Measurements from ENCODE around the gene TLR2.
"Not testable (repeated sequence)": the region's sequence is repeated elsewhere in the genome, so short reads cannot be mapped to it uniquely, and the experiment has no call there.

The TLR2 gene

DNA sequence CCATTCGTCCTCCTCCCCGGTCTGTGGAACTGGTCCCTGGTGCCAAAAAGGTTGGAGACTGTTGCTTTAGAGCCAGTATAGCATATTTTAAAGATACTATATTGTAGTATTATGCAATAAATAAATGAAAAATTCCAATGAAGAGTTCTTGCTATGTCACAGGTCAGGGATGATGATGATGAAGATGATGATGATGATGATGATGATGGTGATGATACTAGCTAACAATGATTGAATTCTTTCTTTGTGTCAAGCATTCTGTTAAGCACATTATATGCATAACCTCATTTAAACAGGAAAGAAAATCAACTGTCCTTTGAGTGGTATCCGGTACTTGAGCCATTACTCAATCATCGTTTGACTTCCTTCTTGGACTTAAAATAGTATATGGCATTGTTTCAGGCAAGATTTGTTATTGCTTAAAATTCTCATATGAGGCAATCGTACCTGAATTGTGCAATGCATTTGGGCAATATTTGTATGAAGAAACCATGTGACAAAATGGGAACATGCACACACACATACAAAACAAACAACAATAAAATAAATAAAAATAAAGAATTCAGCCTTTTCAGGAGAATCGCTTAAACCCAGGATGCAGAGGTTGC, 22.8 kb upstream of the TLR2 start:
- no peak for FAIRE-seq

- FAIRE-seq = no peak
These were observed 22.2 kb upstream of the TLR2 start for GRCh38 chr4:153661908-153662307.

DNA sequence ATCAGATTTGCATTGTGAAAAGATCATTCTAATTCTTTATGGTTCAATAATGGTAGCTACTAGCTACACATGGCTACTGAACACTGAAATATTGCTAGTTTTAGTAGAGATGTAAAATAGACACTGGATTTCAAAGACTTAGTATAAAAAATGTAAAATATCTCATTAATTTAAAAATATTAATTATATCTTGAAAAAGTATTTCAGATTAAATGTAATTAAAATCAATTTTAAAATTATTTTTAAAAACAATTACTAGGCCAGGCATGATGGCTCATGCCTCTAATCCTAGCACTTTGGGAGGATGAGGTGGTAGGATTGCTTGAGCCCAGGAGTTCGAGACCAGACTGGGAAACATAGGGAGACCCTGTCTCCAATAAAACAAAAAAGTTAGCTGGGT, 20.4 kb upstream of the TLR2 start:
- no peak for FAIRE-seq

GRCh38 chr4:153666505-153666904, 17.6 kb upstream of the TLR2 start:
- FAIRE-seq = not testable (repeated sequence)

DNA sequence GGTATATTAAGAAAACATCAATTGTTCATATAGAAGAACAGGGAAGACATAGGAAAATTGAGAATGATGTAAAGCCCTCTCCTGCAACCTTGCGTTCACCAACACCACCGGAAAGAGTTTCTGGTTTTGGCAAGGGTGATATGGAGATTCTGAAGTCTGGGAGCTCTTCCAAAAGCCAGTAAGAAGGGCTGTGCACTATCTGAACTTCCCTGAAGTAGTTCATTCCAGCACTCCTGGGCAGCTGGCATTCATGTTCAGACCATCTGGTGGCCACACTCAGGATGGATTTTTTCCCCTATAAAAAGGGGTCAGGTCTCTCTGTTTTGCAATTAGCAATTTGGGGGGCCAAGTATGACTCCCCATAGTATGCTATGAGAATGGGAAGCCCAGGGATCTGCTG, 15.4 kb upstream of the TLR2 start:
- no peak for FAIRE-seq

DNA sequence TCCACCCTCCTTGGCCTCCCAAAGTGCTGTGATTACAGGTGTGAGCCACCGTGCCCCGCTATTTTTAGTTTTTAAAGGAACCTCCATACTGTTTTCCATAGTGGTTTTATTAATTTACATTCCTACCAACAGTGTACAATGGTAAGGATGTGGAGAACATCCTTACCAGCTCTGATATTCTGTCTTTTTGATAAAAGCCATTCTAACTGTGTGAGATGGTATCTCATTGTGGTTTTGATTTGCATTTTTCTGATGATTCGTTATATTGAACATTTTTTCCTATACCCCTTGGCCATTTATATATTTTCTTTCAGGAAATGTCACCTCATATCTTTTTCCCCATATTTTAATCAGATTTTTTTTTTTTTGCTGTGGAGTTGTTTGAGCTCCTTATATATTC, 14.2 kb upstream of the TLR2 start:
- no peak for FAIRE-seq

DNA sequence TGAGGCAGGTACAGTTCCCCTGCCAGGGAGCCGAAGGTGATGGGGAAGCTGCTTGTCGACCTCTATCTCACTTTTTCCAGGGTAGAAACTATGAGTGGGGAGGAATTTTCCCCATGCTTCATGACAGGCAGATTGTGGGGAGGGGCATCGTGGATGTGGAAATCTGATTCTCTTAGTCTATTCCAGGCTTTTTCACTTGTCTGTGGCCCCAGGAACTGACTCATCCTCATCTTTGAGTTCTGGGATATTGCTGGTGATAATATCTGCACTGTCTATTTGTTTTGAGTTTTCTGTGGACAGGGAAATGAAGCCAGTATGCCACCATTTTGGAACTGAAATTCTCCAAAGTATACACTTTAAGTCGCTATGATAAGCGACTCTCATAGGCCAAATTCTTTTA, 7.6 kb upstream of the TLR2 start:
- FAIRE-seq = no peak

DNA sequence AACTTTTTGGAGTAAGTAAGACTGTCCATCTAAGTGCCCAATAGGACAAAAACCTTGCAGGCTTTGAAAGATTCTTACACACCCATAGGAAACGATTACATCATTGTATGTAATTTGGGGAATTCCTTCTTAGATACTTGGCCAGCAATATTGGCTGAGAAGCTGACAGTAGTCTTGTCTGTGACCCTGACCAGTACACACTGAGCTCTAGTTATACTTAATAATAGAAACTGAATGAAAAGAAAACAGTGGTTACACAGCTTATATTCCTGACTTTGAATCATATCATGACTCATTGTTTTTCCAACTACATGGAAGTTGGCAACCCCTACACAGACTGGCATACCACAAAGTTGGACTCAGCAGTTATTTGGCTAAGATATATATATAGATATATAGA, 7.1 kb upstream of the TLR2 start:
- FAIRE-seq = no peak

- no peak for FAIRE-seq
These were observed 4.6 kb upstream of the TLR2 start for GRCh38 chr4:153679486-153679885.

- no peak for FAIRE-seq
These were observed 308 bp upstream of the TLR2 start for GRCh38 chr4:153683763-153684181.

- no peak for FAIRE-seq
These were observed 891 bp downstream of the TLR2 start for GRCh38 chr4:153684971-153685371.

DNA sequence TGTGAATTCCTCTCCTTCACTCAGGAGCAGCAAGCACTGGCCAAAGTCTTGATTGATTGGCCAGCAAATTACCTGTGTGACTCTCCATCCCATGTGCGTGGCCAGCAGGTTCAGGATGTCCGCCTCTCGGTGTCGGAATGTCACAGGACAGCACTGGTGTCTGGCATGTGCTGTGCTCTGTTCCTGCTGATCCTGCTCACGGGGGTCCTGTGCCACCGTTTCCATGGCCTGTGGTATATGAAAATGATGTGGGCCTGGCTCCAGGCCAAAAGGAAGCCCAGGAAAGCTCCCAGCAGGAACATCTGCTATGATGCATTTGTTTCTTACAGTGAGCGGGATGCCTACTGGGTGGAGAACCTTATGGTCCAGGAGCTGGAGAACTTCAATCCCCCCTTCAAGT, 20.4 kb downstream of the TLR2 start:
- FAIRE-seq = no peak

- FAIRE-seq = no peak
These were observed 21.8 kb downstream of the TLR2 start for GRCh38 chr4:153705743-153706468.

DNA sequence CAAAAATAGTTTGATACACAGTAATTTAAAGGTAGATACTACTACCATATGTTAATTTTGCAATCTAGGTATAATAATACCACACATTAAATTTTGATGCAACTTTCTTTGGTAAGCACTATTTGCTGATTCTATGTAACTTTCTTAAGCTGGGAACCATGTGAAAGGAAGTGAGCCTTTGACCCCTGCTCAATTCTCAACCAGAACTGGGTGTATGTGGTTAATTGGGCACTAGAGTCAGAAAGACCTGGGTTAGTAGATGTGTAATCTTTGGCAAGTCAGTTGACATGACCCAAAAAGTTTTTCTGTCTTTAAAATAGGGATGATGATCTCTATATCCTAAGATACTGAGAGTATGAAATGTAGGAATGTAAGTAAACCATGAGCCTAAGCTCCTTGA, 22.4 kb downstream of the TLR2 start:
- no peak for FAIRE-seq

DNA sequence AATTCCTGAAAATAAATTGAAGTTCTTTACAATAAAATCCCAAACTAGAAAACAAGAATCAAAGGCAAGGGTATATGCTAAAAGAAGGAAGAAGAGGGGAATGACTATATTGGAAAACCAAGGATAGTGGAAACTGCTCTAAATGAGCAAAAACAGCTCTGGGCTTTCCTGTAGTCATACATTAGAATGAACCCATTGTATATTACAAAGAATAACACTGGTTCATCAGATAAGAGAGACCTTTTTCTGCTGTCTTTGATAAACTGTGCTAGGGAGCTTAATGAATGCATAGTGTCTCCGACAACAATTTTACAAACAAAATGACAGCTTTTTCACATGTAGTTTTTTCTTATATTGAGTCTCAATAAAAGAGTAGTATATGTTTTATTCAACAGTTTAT, 26.6 kb downstream of the TLR2 start:
- FAIRE-seq = no peak

DNA sequence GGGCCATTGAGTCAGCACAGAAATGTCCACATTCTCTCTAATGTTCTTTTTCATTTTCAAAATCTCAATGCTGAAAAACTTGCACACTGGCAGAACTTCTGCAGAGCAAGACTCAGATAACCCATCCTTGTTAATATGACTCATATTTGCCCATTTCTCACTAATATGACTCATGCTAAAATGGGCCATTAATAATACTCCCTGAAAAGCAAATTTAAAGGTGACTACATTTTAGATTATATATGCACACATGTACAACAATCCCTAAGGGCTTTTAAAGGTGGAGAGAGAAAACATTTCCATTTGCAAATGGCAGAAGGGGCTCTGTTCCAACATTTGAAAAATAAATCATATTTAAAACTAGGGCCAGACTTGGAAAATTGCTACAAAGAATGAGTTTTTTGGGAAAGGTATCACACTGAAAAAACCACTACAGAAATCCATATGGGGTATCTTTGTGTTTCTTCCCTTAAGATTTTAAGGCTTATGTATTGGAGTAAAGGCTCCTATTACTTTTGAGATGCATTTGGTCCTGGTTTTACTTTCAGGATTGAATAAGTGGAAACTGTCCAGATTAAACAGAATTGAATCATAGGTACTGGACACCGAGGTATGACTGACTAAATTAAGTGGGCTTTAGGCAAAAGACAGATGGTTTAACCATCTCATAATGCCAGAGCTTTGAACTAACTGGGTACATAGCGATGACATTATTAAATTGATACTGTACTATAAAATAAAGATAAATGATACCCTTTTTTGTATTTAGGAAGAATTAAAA, 30.0 kb downstream of the TLR2 start:
- FAIRE-seq = no peak

- FAIRE-seq = no peak
These were observed 38.0 kb downstream of the TLR2 start for GRCh38 chr4:153722036-153722435.

DNA sequence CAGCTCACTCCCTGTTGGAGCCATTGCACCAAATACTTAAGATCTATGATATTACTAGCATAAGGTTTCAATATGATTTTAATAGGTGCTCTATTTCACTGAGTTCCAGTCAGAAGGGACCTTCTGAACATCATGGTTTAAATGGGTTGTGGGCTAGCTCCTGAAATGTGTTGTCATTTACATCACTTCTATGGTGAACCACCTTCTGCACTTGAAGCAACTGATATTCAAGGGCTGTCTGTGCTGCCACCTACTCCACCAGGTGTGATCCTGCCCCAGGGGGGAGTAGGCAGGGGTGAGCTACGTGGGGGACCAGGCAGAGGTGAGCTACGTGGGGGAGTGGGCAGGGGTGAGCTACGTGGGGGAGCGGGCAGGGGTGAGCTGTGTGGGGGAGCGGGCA, 40.5 kb downstream of the TLR2 start:
- FAIRE-seq = no peak

- FAIRE-seq = no peak
These were observed 41.2 kb downstream of the TLR2 start for GRCh38 chr4:153725136-153725830.

DNA sequence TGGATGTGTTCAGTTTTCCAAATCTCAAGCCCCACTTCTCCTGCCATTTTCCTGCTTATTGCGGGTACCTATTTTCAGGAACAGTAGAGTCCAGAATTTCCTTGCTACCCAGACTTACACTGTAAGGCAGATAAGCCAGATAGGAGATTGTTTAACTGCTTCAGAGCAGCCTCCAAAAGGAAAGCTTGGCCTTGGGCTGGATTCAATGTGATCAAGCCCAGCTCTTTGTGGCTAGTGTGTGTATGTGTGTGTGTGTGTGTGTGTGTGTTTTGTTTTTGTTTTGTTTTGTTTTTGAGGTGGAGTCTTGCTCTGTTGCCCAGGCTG, 41.7 kb downstream of the TLR2 start:
- FAIRE-seq = no peak

DNA sequence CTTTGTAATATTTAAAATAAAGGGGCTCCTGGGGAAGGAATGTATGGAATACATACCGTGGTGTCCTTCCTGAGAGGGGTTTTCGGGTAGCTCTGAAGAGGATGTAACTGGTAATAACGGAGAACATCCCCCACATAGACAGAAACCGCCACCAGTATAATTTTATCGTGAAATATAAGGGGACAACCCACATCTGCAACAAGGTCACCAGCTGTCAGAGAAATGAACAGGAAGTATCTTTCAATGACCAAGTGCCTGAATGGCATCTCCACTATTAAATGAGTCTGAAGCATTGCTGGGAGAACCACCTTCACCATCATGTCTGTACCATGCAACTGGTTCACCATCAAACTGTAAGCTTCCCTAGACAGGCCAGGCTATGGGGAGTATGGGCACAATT, 44.1 kb downstream of the TLR2 start:
- no peak for FAIRE-seq

GRCh38 chr4:153728660-153729059, 44.6 kb downstream of the TLR2 start:
- no peak for FAIRE-seq

DNA sequence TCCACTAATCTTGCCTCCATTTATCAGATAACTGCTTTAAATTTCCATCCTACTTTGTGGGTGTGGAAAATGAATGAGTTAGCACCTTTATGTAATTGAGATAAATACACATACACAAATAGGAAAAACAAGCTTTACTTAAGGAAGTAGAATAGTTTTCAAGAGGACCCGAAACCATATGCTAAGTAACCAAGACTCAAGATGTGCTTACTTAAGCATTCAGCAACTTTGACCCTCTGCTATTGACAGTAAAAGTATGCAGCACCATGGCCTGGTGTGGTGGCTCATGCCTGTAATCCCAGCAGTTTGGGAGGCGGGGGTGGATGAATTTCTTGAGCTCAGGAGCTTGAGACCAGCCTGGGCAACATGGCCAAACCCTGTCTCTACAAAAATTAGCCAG, 45.8 kb downstream of the TLR2 start:
- no peak for FAIRE-seq

GRCh38 chr4:153731239-153731638, 47.2 kb downstream of the TLR2 start:
- no peak for FAIRE-seq
